ENCODE results near the gene EFCAB10.

GRCh38 chr7:105530546-105530945 is 50.7 kb downstream of the EFCAB10 start:
- TF ChIP-seq CTCF (conservative IDR thresholded peaks at IDR 0.05; ENCODE audit: low read depth, low read length) = no peak
- no peak for TF ChIP-seq EZH2 (IDR thresholded peaks at IDR 0.05; ENCODE audit: low read length, unreplicated experiment)
- no peak for TF ChIP-seq EZH2phosphoT487 (IDR thresholded peaks at IDR 0.05; ENCODE audit: borderline replicate concordance, low read length)

All from PC-3 (cell line).